HUES64 (cell line): Measurements from ENCODE around the gene RNF220.
"Not testable (repeated sequence)": the region's sequence is repeated elsewhere in the genome, so short reads cannot be mapped to it uniquely, and the experiment has no call there.

ENCODE experiments used
- H3K27ac ChIP-seq: 2 replicates; pipeline ENCODE4 v1.7.0; 2013; ENCODE audit warnings: low read depth, low read length, inconsistent platforms
- H3K27me3 ChIP-seq: 2 replicates; pipeline ENCODE4 v1.6.1; 2013; ENCODE audit warnings: mild to moderate bottlenecking, low read length; ENCODE audit not compliant: insufficient read depth
- H3K36me3 ChIP-seq: 2 replicates; pipeline ENCODE4 v1.6.1; 2013; ENCODE audit warnings: mild to moderate bottlenecking, low read length; ENCODE audit not compliant: insufficient read depth
- H3K4me1 ChIP-seq: 2 replicates; pipeline ENCODE4 v1.6.1; 2013; ENCODE audit warnings: mild to moderate bottlenecking, low read length, moderate library complexity; ENCODE audit not compliant: insufficient read depth
- H3K4me3 ChIP-seq: 2 replicates; pipeline ENCODE4 v1.5.1; 2013; ENCODE audit warnings: mild to moderate bottlenecking, low read length, moderate library complexity
- H3K9ac ChIP-seq: 2 replicates; pipeline ENCODE4 v1.6.1; 2013; ENCODE audit warnings: mild to moderate bottlenecking, low read depth, low read length
- H3K9me3 ChIP-seq: 2 replicates; pipeline ENCODE4 v1.6.1; 2013; ENCODE audit warnings: low read depth, low read length; ENCODE audit not compliant: insufficient read depth
- WGBS: fragments of 150-250, 120-280 bp; methylation state at CpG from one replicate; pipeline ENCODE4 v1.1.7; 2013; ENCODE audit warnings: missing lambda C conversion rate; 5-methylcytosine and 5-hydroxymethylcytosine counted together

Gene RNF220

DNA sequence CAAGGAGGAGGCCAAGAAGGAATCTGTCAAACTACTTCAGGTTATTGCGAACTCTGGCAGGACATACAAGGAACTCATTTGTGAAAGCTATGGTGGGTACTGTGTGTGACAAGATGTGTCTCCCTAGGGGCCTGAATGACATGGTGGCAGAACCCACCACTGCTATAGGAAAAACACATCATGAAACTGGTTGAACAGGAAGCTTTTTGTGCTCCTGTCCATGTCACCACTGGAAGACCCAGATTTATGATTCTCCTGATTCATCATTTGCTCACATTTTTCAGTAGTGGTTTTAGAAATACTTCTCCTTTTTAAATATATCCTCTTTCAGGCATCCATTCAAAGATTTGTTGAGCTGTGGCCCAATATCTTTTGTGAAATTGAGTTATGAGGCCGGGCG is 293.1 kb downstream of the RNF220 start:
- 96% methylated on average over 3 of the region's 3 CpGs for WGBS
- H3K27ac ChIP-seq: no peak overlapping the region
- no peak overlapping the region for H3K9ac ChIP-seq
- no peaks in the 10 kb centered on the region for H3K4me1 ChIP-seq
- H3K27me3 ChIP-seq: no peaks in the 10 kb centered on the region
- no peaks in the 10 kb centered on the region for H3K9me3 ChIP-seq
- no peak overlapping the region for H3K4me3 ChIP-seq
- H3K36me3 ChIP-seq: no peaks in the 10 kb centered on the region

- not testable (repeated sequence) for H3K27me3 ChIP-seq, H3K9ac ChIP-seq
- WGBS: 95% methylated on average over 9 of the region's 9 CpGs
Measured at GRCh38 chr1:44699375-44699774, 294.3 kb downstream of the RNF220 start.

DNA sequence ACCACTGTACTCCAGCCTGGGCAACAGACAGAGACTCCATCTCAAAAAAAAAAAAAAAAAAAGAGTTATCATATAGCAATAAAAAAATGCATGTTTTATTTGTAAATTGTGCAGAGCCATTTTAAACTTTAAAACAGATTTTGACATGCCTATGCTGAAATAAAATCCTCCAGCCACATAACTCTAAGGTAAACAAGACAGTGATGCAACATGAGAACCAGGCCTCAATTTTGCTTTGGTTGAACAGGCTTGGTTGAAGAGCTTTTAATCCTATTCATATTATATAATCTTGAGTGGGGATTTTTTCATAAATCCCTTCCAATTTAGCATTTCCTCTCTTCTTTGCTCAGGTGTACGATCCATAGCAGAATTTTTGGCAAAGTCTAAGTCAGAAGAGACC is 295.5 kb downstream of the RNF220 start:
- no peaks in the 10 kb centered on the region for H3K4me1 ChIP-seq
- 100% methylated on average over 1 of the region's 1 CpG for WGBS
- H3K36me3 ChIP-seq: no peaks in the 10 kb centered on the region
- H3K9me3 ChIP-seq: no peaks in the 10 kb centered on the region
- no peak overlapping the region for H3K4me3 ChIP-seq
- no peak overlapping the region for H3K9ac ChIP-seq
- H3K27ac ChIP-seq: no peak overlapping the region
- H3K27me3 ChIP-seq: no peaks in the 10 kb centered on the region

More at GRCh38 chr1:44699375-44699774, 294.3 kb downstream of the RNF220 start:
- H3K27ac ChIP-seq, H3K4me3 ChIP-seq, H3K36me3 ChIP-seq, H3K4me1 ChIP-seq, H3K9me3 ChIP-seq: not testable (repeated sequence)

DNA sequence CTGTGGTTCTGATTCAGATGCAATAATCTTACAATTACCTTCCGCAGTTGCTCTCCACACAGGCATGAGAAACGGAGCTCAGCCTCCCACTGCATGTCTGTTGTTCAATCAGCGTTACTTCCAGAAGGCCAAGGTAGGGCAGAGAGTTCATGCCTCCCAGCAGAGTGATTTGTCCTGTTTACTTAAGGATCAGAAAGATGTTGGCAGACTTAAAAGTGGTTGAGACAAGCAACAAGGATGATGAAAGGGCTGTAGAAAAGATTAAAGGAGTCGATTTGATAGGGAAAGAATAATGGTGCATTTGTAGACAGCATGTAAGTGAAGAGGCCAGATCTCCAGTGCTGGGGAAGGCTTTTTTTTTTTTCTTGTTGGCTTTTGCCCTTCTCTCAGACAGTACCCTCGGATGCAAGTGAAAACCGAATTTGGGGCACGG is 296.1 kb downstream of the RNF220 start:
- WGBS: 90% methylated on average over 7 of the region's 7 CpGs
- no peak overlapping the region for H3K9ac ChIP-seq
- H3K27me3 ChIP-seq: no peaks in the 10 kb centered on the region

More for the DNA sequence above, 296.1 kb downstream of the RNF220 start:
- H3K4me3 ChIP-seq: no peak overlapping the region
- H3K4me1 ChIP-seq: no peaks in the 10 kb centered on the region
- H3K27ac ChIP-seq: no peak overlapping the region
- no peaks in the 10 kb centered on the region for H3K36me3 ChIP-seq
- H3K9me3 ChIP-seq: no peaks in the 10 kb centered on the region
